BE2C (cell line): Measurements from ENCODE around the gene ACTR8.

Experiments used
- DNase-seq: peaks from one replicate; pipeline ENCODE4 v3.0.0-alpha.2; 2020
- H3K27me3 ChIP-seq: fragments of 250-450 bp; sonication (Bioruptor Pico); 2 replicates; pipeline ENCODE4 v1.5.1; 2020; ENCODE audit warnings: mild to moderate bottlenecking
- H3K36me3 ChIP-seq: fragments of 250-450 bp; sonication (Bioruptor Pico); 2 replicates; pipeline ENCODE4 v1.5.1; 2020; ENCODE audit warnings: mild to moderate bottlenecking
- H3K4me1 ChIP-seq: fragments of 250-450 bp; sonication (Bioruptor Pico); 2 replicates; pipeline ENCODE4 v1.5.1; 2020
- H3K4me3 ChIP-seq: 2 replicates; pipeline ENCODE4 v1.5.1; 2011; ENCODE audit warnings: low read depth, low read length
- H3K9me3 ChIP-seq: fragments of 250-450 bp; sonication (Bioruptor Pico); 2 replicates; pipeline ENCODE4 v1.5.1; 2020
- CTCF ChIP-seq: IDR thresholded peaks from 2 replicates; pipeline ENCODE4 v1.5.1; 2012; ENCODE audit warnings: mild to moderate bottlenecking, low read depth, low read length

ACTR8 gene

GRCh38 chr3:53842436-53843194, 39.3 kb downstream of the ACTR8 start:
- H3K4me3 ChIP-seq: no peak overlapping the region
- H3K4me1 ChIP-seq: no peaks in the 10 kb centered on the region
- H3K9me3 ChIP-seq: no peaks in the 10 kb centered on the region
- DNase-seq: no peak
- peaks cover 21% of the 10 kb centered on the region for H3K27me3 ChIP-seq
- TF ChIP-seq CTCF: no peak
- no peaks in the 10 kb centered on the region for H3K36me3 ChIP-seq

- Histone ChIP-seq H3K27me3 (peaks cover 13% of the 10 kb centered on the region), H3K9me3 (no peaks in the 10 kb centered on the region), H3K36me3 (no peaks in the 10 kb centered on the region), H3K4me3 (no peak overlapping the region), H3K4me1 (no peaks in the 10 kb centered on the region)
- DNase-seq: no peak
- no peak for TF ChIP-seq CTCF
Observed at GRCh38 chr3:53841296-53841695, 40.7 kb downstream of the ACTR8 start.

GRCh38 chr3:53837331-53837730, 44.6 kb downstream of the ACTR8 start:
- Histone ChIP-seq H3K36me3 (no peaks in the 10 kb centered on the region), H3K9me3 (no peaks in the 10 kb centered on the region), H3K4me3 (no peak overlapping the region), H3K27me3 (no peaks in the 10 kb centered on the region), H3K4me1 (no peaks in the 10 kb centered on the region)
- no peak for DNase-seq
- no peak for TF ChIP-seq CTCF

GRCh38 chr3:53836084-53836872, 45.7 kb downstream of the ACTR8 start:
- no peak for DNase-seq
- Histone ChIP-seq H3K9me3 (no peaks in the 10 kb centered on the region), H3K36me3 (no peaks in the 10 kb centered on the region), H3K27me3 (no peaks in the 10 kb centered on the region), H3K4me1 (no peaks in the 10 kb centered on the region), H3K4me3 (no peak overlapping the region)
- TF ChIP-seq CTCF: no peak

- H3K9me3 ChIP-seq: no peaks in the 10 kb centered on the region
- TF ChIP-seq CTCF: no peak
- no peaks in the 10 kb centered on the region for H3K36me3 ChIP-seq
- H3K4me3 ChIP-seq: no peak overlapping the region
- no peak for DNase-seq
- no peaks in the 10 kb centered on the region for H3K4me1 ChIP-seq
- H3K27me3 ChIP-seq: no peaks in the 10 kb centered on the region
Observed at GRCh38 chr3:53835257-53835656, 46.7 kb downstream of the ACTR8 start.
